Stimulated activated naive CD4-positive, alpha-beta T cell (primary cell): ENCODE results near the gene NDUFB4.
"Not testable (repeated sequence)": the region's sequence is repeated elsewhere in the genome, so short reads cannot be mapped to it uniquely, and the experiment has no call there.

Experiments used
- DNase-seq, 6 experiments: peaks; one replicate each; lab custom pipeline; 2025; lab: John Stamatoyannopoulos, UW

The NDUFB4 gene

DNA sequence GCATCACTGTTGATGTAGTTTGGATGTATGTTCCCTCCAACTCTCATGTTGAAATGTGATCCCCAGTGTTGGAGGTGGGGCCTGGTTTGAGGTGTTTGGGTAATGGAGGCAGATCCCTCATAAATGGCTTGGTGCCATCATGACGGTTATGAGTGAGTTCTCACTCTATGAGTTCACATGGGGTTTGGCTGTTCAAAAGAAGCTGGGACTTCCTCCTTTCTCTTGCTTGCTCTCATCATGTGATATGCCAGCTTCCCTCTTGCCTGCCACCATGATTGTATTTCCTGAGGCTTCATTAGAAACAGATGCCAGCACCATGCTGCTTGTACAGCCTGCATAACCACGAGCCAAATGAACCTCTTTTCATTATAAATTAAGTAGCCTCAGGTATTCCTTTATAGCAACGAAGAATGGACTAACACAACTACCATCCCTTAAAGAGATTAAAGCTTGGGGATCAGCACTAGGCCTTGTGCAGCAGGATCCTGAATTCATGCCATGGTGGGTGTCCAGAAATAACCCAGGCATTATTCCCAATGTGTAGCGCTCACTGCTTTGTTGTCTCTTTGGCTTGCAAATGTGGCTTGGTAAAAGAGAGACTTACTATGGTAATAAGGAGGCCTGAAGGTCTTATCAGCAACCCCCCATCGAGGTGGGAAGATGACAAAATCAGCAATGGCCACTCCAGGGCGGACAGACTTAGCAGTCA is 41.9 kb downstream of the NDUFB4 start:
- DNase-seq: no peak

DNA sequence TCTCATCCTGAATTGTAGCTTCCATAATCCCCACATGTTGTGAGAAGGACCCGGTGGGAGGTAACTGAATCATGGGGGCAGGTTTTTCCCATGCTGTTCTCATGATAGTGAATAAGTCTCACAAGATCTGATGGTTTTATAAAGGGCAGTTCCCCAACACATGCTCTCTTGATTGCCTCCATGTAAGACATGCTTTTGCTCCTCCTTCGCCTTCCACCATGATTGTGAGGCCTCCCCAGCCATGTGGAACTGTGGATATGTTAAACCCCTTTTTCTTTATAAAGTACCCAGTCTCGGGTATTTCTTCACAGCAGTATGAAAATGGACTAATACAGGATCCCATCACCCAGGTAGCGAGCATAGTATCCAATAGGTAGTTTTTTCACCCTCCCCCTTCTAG is 42.7 kb downstream of the NDUFB4 start:
- DNase-seq: not testable (repeated sequence)

DNA sequence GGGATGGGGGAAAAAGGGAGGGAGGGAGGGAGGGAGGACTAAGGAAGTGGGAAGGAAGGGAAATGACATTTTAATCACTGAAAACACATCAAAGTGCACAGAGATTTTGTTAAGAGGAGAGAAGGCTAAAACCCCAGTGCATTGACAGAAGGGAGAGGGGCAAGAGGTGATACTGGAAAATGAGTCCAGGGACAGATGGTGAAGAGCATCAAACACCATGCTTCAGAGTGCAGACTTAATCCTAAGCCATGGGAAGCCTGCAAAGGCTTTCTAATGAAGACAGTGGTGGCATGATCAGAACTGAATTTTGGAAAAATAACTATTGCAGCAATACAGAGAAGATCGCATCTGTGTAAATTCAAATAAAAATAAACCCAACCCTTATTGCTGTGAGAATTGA is 44.1 kb downstream of the NDUFB4 start:
- DNase-seq: no peak

DNA sequence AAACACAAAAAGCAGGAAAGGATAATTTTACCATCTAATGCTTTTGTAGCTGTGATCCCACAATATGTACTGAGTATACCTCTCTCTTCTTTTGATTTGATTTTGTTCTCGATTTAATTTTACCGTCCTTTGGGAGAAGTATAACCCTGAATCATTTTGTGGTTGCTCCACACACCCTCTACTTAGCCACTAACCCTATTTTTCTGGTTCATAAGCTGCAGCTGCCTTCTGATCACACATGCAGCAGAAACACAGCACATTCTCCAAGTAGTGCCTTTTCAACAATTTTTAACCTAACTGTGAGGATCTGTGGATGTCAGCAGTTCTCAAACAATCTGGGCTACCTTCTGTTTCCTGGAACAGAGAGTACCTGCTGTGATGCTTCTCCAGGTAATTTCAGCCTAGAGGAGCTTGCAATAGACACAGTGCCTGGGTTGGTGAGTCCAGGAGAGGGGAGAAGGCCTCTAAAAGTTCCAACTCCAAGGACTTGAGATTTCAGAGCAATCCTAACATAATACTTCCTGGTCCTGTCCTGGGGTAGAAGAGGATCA is 45.6 kb downstream of the NDUFB4 start:
- DNase-seq: no peak

DNA sequence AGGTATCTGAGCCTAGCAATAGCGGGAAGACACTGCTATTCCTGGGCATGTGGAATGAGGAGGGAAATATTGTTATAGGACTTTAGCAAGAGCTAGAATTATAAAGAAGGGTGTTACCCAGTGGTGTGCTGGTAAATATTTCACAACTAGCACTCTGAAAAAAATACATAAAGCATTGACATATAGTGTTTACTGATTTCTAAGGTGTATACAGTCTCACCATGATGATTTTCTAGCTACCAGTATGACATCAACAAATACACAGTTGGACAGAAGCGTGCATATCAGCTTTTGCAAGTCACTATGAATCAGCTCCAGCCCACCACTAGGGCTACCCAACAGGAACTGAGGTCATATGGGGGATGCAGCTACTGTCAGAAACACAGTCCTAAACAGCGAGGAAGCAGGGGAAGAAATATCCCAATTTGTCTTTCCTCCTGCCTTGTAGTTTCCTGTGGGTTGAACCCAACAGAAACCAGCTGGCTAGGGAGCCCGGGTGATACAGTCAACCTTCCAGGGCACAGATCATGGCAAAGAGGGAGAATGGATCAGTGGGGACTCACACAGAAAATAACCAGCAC is 46.3 kb downstream of the NDUFB4 start:
- DNase-seq: no peak

DNA sequence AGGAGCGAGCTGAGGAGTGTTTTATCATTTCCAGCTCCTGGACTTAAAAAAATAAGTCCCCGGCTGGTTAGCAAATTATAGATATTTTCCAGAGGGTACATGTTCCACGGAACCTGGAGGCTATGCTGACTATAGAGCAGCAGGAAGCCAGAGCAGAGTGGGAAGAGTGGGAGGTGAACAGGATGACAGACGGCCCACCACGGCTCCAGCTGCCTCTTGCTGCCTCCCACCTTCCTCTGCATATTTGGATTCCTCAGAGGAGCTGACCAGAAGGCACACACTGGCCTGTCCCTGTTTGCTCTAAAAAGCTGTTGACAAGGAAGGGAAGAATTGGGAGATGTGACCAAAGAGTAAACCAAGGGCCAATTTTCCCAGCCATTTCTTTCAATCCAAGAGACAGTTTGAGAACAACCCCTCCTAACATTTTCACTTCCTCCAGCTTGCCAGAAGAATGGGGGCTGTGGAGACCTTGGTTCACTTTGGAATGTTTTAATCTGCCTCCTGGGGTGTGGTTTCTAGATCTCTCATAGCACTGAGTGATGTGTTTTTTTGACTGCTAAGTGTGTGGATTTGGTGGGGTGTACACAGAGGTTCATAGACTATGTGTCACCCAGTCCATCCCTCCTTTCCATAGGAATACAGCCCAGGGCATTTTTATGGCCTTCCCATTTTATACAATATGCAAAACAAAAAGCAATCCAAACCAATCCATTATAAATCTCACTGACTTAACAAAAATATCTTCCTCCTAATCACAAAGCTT is 49.1 kb downstream of the NDUFB4 start:
- no peak for DNase-seq

DNA sequence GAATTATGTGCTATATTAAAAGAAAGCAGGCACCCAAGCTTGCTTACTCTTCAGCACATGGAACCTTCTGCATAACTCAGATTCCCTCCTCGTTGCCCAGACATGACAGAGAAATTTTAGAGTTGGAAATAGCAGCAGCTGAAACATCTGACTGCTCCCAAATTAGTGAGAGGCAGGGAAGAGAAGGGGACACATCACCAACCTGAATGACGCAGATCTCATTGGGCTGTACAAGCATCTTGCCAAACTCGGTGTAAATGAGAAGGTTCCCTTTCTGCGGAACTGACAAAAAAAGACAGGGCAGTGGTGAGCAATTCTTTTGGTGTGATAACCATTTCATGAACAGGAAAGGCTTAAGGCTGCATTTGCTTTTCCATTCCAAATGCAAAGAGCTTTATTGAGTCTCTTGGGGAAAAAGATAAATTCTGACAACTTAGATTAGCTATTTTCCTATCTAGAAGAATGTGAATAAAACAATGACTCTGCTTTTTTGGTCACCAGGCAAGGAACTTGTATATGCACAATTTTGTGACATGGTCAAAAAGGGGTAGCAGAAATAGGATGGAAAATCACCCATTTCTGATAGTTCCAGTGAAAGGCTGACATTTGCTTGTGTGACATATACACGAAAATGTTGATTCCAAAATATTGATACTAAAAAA is 50.8 kb downstream of the NDUFB4 start:
- DNase-seq: no peak

DNA sequence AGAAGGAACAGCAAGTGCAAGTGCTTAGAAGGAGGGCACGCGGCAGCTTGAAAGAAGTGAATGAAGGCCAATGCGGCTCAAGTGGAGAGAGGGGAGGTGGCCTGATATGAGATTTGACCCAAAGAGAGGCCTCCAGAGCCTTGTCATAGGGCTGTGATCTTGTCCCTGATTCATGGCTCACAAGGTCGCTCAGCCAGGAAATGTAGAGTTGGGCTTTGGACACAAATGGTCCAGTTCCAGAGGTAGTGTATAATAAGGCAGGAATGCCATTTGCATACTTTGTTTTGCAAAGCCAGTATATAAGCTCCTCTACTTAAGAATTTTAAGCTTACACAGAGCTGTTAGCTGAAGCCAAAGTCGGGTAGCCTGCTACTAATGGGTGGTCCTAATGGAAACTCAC is 52.2 kb downstream of the NDUFB4 start:
- no peak for DNase-seq

DNA sequence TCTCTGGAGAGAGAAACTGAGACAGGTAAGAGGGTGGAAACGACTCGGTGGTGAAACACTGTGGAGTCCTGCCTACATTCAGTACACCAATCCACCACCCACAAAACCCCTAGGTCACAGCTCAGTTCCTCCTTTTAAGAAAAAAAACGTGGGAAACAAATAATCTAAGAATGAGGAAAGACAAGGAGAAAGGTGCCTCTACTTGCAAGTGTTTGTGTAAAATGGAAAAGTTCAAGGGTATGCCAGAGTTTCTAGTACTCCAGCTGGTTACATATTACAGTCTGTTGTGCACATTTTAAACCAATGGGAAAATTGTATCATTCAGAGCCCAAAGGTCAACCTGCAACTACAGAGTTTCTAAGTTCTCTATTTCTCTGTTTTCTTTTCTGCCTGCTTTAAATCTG is 53.7 kb downstream of the NDUFB4 start:
- DNase-seq: no peak

DNA sequence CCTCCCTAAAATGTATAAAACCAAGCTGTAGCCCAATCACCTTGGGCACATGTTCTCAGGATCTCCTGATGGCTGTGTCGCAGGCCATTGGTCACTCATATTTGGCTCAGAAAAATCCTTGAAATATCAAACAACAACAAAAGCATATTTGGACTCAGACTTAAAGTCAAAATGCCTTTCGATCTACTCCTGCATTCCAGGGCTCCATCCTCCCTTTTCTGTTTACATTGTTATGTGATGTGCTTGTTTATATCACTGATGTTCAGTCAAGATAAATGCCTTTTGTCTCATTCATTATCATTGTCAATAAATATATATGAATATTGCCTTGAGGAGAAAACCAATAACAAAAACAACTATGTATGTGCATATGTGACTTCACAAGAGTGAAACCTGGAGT is 54.2 kb downstream of the NDUFB4 start:
- no peak for DNase-seq
